IPS DF 6.9 (cell line): Measurements from ENCODE around the gene CNIH2.

Source experiments
- DNase-seq: peaks from one replicate; pipeline ENCODE4 v3.0.0-alpha.2; 2013; ENCODE audit warnings: low read depth, low spot score
- H3K27ac ChIP-seq: one replicate; pipeline ENCODE4 v1.5.1; 2013; ENCODE audit warnings: low read length, control low read depth
- H3K27me3 ChIP-seq: 2 replicates; pipeline ENCODE4 v1.6.1; 2013; ENCODE audit warnings: mild to moderate bottlenecking, low read length; ENCODE audit not compliant: control insufficient read depth, insufficient read depth
- H3K36me3 ChIP-seq: 2 replicates; pipeline ENCODE4 v1.6.1; 2013; ENCODE audit warnings: low read length; ENCODE audit not compliant: control insufficient read depth, insufficient read depth
- H3K4me1 ChIP-seq: 2 replicates; pipeline ENCODE4 v1.6.1; 2013; ENCODE audit warnings: low read length; ENCODE audit not compliant: control insufficient read depth, insufficient read depth
- H3K4me3 ChIP-seq: 2 replicates; pipeline ENCODE4 v1.5.1; 2013; ENCODE audit warnings: mild to moderate bottlenecking, low read length
- H3K9me3 ChIP-seq: 2 replicates; pipeline ENCODE4 v1.6.1; 2013; ENCODE audit warnings: low read length, inconsistent platforms; ENCODE audit not compliant: control insufficient read depth, insufficient read depth
- WGBS: extraction: QIAGEN DNeasy Blood & Tissue Kit; methylation state at CpG from one replicate; pipeline ENCODE4 v1.1.7; 2013; ENCODE audit warnings: mixed read lengths, missing lambda C conversion rate; ENCODE audit not compliant: insufficient read length, insufficient coverage; 5-methylcytosine and 5-hydroxymethylcytosine counted together

The CNIH2 gene

GRCh38 chr11:66265531-66266377 is 12.2 kb upstream of the CNIH2 start:
- H3K4me1 ChIP-seq, result 0 out of 2 replicates have a peak, but pooled peaks cover 3% of the 10 kb centered on the region
- H3K9me3 ChIP-seq, result no peaks in the 10 kb centered on the region
- DNase-seq, result no peak
- WGBS, result no CpG with 5 or more reads among the region's 26 CpGs
- H3K4me3 ChIP-seq, result no peak overlapping the region
- no peaks in the 10 kb centered on the region for H3K27me3 ChIP-seq
- no peak overlapping the region for H3K27ac ChIP-seq
- H3K36me3 ChIP-seq, result peaks cover 27% of the 10 kb centered on the region

GRCh38 chr11:66266378-66267038 is 11.5 kb upstream of the CNIH2 start:
- no peak for DNase-seq
- H3K4me1 ChIP-seq, result 0 out of 2 replicates have a peak, but pooled peaks cover 3% of the 10 kb centered on the region
- H3K27me3 ChIP-seq, result no peaks in the 10 kb centered on the region
- peaks cover 27% of the 10 kb centered on the region for H3K36me3 ChIP-seq
- H3K27ac ChIP-seq, result no peak overlapping the region
- no CpG with 5 or more reads among the region's 20 CpGs for WGBS
- H3K9me3 ChIP-seq, result no peaks in the 10 kb centered on the region
- H3K4me3 ChIP-seq, result no peak overlapping the region; the same call in 1 of the 2 replicates

- Histone ChIP-seq H3K27me3 (no peaks in the 10 kb centered on the region), H3K36me3 (peaks cover 25% of the 10 kb centered on the region), H3K27ac (no peak overlapping the region), H3K9me3 (no peaks in the 10 kb centered on the region), H3K4me3 (peak overlapping the region; percentile 48; the same call in 1 of the 2 replicates), H3K4me1 (0 out of 2 replicates have a peak, but pooled peaks cover 3% of the 10 kb centered on the region)
- no peak for DNase-seq
- WGBS, result no CpG with 5 or more reads among the region's 13 CpGs
Measured at GRCh38 chr11:66267039-66267378, 11.0 kb upstream of the CNIH2 start.

GRCh38 chr11:66267379-66268243 is 10.4 kb upstream of the CNIH2 start:
- Histone ChIP-seq H3K27ac (no peak overlapping the region), H3K9me3 (no peaks in the 10 kb centered on the region), H3K4me3 (peak overlapping the region; percentile 48; the same call in 1 of the 2 replicates), H3K4me1 (0 out of 2 replicates have a peak, but pooled peaks cover 3% of the 10 kb centered on the region), H3K36me3 (peaks cover 23% of the 10 kb centered on the region), H3K27me3 (no peaks in the 10 kb centered on the region)
- WGBS, result no CpG with 5 or more reads among the region's 61 CpGs
- no peak for DNase-seq

- Histone ChIP-seq H3K9me3 (no peaks in the 10 kb centered on the region), H3K36me3 (peaks cover 23% of the 10 kb centered on the region)
Measured at GRCh38 chr11:66268244-66268951, 9.6 kb upstream of the CNIH2 start, which contains the start of gene RAB1B. TSS of gene RAB1B (plus strand) at chr11:66268639. CDS start at chr11:66268680, 41 bp downstream.

GRCh38 chr11:66268952-66269905 is 8.7 kb upstream of the CNIH2 start:
- Histone ChIP-seq H3K4me3 (peak overlapping the region; percentile 71), H3K9me3 (no peaks in the 10 kb centered on the region), H3K4me1 (0 out of 2 replicates have a peak, but pooled peaks cover 3% of the 10 kb centered on the region), H3K27ac (no peak overlapping the region), H3K27me3 (no peaks in the 10 kb centered on the region), H3K36me3 (peaks cover 17% of the 10 kb centered on the region)
- no CpG with 5 or more reads among the region's 32 CpGs for WGBS
- DNase-seq, result no peak

More at GRCh38 chr11:66268244-66268951, 9.6 kb upstream of the CNIH2 start, which contains the start of gene RAB1B:
- Histone ChIP-seq H3K27ac (no peak within 1 kb of the TSS), H3K4me3 (peak within 1 kb of the TSS; percentile 71), H3K27me3 (no peaks in the 10 kb centered on the region), H3K4me1 (0 out of 2 replicates have a peak, but pooled peaks cover 3% of the 10 kb centered on the region)
- WGBS, result no CpG with 5 or more reads among the region's 64 CpGs
- peak; percentile 100 for DNase-seq

GRCh38 chr11:66271816-66272215 is 6.2 kb upstream of the CNIH2 start:
- H3K36me3 ChIP-seq, result peaks cover 5% of the 10 kb centered on the region; the same call in 1 of the 2 replicates
- no CpG with 5 or more reads among the region's 7 CpGs for WGBS
- H3K27ac ChIP-seq, result no peak overlapping the region

GRCh38 chr11:66272596-66272995 is 5.4 kb upstream of the CNIH2 start:
- 0 out of 2 replicates have a peak, but pooled peaks cover 5% of the 10 kb centered on the region for H3K36me3 ChIP-seq

More at GRCh38 chr11:66271816-66272215, 6.2 kb upstream of the CNIH2 start:
- H3K27me3 ChIP-seq, result no peaks in the 10 kb centered on the region
- H3K4me3 ChIP-seq, result no peak overlapping the region
- no peaks in the 10 kb centered on the region for H3K9me3 ChIP-seq
- H3K4me1 ChIP-seq, result 0 out of 2 replicates have a peak, but pooled peaks cover under 1% of the 10 kb centered on the region
- no peak for DNase-seq

GRCh38 chr11:66274219-66274618 is 3.8 kb upstream of the CNIH2 start:
- Histone ChIP-seq H3K27me3 (no peaks in the 10 kb centered on the region), H3K4me3 (no peak overlapping the region), H3K36me3 (0 out of 2 replicates have a peak, but pooled peaks cover 5% of the 10 kb centered on the region), H3K27ac (no peak overlapping the region), H3K4me1 (0 out of 2 replicates have a peak, but pooled peaks cover 3% of the 10 kb centered on the region), H3K9me3 (no peaks in the 10 kb centered on the region)
- WGBS, result no CpG with 5 or more reads among the region's 1 CpG
- no peak for DNase-seq

More at GRCh38 chr11:66272596-66272995, 5.4 kb upstream of the CNIH2 start:
- no peaks in the 10 kb centered on the region for H3K4me1 ChIP-seq
- H3K4me3 ChIP-seq, result no peak overlapping the region
- no peaks in the 10 kb centered on the region for H3K9me3 ChIP-seq
- H3K27me3 ChIP-seq, result no peaks in the 10 kb centered on the region
- H3K27ac ChIP-seq, result no peak overlapping the region
- WGBS, result no CpG with 5 or more reads among the region's 2 CpGs
- DNase-seq, result no peak
